Body of pancreas (tissue), 4 donors: Measurements from ENCODE around the gene SCN3B.

Experiments
- CTCF ChIP-seq, 7 experiments: fragments of 450-650 bp in 4 of 7; fragments of 200-600 bp in 3 of 7; sonication (generic) in 3 of 7; IDR thresholded peaks; one replicate each; pipeline ENCODE4 v1.5.1; 2016 to 2019; ENCODE audit warnings: antibody characterized with exemption in 7 of 7
- POLR2A ChIP-seq, 3 donors: fragments of 450-650 bp; IDR thresholded peaks; one replicate each; pipeline ENCODE4 v1.6.1; 2016; ENCODE audit warnings: antibody characterized with exemption in 3 of 3, mild to moderate bottlenecking in 2 of 3

- no peak for TF ChIP-seq CTCF (IDR thresholded peaks at IDR 0.05)
- TF ChIP-seq POLR2A (IDR thresholded peaks at IDR 0.05) = no peak
These were observed 9.0 kb downstream of the SCN3B start for GRCh38 chr11:123645286-123645975.
